Measurements from ENCODE around the gene GATA3. TPM values are rescaled to one million over a fixed set of nuclear protein-coding genes. Genes with fewer than 3 reads are reported as not detected.

The GATA3 gene
- total RNA-seq, 1 donor from 2014 or later = 0.83 TPM

GRCh38 chr10:8048281-8049008 lies 6.0 kb upstream of the GATA3 start:
- intact Hi-C loops (cut with DNase I) = no loop called here
- DNase-seq (no peak), ATAC-seq (ENCODE audit: poor library complexity) (no peak)

DNA sequence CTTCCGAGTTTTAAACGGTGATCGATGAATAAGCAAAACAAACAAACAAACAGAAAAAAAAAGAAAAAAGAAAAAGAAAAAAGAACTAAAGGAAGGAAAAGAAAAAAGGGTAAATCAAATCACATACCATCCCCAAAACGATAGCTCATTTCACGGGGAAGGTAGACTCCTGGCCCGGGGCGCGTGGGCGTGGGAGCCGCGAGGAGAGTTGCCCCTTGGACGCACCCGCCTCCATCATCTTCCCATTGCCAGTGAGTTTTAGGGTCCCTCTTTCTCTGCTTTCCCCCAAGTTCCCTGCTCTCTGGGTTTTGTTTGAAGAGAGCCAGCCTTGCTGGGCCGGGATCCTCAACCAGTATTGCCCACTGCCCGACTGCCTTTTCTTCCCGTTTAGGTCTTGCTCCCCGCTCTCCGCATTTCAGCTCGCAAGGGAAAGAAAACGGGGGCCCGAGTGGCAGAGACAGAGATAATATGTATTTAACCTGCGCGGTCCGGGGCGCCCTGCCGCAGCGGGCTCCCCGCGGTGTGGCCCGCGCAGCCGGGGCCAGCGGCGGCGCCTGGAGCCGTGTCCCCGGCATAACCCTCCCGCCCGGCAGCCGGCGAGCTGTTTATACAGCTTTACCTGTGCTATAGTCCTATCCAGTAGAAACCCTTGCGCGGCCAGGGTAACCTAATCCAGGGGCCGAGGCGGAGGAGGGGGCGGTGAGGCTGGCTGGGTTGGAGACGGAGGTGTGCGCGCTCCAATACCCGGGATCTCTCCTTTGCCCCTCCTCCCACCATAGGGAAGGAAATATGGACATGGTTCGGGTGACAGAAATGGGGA lies 5.2 kb upstream of the GATA3 start:
- DNase-seq (no peak), ATAC-seq (ENCODE audit: poor library complexity) (no peak)
- intact Hi-C loops (cut with DNase I) = no loop called here

DNA sequence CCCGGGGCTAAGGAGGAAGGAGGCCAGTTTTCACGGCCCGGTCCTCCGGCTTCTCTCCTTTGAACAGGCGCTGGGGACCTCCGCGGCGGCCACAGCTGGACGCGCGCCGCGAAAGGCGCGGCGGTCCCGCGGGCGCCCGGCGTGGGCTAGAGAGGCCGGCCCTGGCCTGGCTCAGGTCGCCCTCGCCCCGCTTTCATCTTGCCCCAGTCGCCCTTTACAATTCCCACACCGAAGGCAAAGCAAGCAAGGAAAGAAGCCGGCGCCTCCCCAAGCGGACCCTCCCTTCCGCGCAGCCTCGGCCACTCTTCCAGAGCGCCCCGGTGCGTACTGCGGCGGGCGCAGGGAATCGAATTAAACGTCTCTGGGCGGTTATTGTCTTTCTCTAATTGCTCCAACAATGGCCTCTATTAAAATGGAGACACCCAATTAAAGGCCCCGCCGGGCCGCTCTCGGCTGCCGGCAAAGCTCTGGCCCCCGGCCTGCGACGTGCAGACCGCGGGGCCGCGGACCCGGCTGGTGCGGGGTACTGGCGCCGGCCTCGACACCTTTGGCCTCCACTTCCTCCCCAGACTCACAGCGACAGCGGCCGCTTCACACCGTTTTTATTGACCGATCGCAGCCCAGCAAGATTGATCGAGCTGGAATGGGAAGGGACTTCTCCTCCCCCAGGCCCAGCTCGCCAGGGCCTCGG lies 4.5 kb upstream of the GATA3 start:
- intact Hi-C loops (cut with DNase I) = no loop called here
- no peak for DNase-seq
- ATAC-seq (ENCODE audit: poor library complexity) = no peak

DNA sequence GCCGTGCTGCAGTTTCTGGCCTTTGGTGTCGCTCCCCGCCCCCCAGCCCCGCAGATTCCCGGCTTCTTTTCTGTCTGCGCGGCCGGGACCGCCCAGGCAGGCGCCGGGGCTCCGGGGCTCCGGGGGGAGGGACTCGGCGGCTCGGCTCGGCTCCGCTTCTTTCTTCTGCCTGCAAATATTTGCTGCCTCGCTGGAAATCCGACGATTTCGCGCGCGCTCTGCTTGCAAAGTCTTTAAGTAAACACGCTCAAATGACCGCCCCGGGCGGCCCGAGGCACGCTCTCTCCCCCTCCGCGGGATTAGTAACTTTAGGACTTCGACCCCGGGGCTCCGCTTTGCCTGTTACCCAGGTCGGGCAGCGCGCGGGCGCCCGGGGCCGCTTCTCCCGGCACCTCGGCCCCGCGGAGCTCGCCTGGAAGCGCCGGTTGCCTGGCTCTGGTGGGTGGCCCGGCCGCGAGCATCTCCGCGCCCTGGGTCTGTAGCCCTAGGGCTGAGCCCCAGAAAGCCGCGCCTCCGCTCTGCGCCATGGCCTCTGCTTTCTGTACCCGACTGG lies 3.9 kb upstream of the GATA3 start:
- DNase-seq (no peak), ATAC-seq (ENCODE audit: poor library complexity) (no peak)
- intact Hi-C loops (cut with DNase I) = no loop called here

DNA sequence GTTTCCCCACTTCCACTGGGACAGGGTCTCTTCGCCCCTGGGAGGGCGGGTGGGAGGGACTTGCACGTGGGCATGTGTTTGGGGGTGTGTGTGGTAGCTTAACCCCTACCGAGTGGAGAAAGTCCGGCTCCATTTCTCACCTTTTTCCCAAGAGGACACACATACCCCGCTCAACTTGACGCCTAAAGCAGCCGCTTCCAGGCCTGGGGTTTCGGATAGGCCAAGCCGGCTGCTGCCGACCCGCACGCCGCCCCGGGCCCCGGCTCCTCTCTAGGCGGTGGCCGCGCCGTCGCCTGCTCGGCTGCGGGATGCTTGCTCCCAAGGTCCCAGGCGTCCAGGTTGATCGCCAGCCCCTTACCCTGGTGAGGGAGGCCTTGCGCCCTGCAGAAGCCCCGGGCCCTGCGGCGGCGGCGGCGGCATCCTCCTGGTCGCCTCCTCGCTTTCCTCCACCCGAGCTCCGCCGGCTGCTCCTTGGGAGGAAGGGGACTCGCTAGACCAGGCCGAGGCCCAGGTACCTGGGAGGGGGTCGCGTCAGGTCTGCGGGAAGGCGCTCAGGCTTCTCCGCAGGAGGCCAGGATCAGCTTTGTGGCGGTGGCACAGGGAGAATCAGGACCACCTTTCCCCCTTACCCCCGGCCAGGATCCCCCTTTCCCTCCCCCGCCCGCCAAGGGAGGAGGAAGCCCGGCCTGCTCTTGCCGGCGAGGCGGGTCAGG lies 3.2 kb upstream of the GATA3 start:
- intact Hi-C loops (cut with DNase I) = no loop called here
- DNase-seq = no peak
- no peak for ATAC-seq (ENCODE audit: poor library complexity)

DNA sequence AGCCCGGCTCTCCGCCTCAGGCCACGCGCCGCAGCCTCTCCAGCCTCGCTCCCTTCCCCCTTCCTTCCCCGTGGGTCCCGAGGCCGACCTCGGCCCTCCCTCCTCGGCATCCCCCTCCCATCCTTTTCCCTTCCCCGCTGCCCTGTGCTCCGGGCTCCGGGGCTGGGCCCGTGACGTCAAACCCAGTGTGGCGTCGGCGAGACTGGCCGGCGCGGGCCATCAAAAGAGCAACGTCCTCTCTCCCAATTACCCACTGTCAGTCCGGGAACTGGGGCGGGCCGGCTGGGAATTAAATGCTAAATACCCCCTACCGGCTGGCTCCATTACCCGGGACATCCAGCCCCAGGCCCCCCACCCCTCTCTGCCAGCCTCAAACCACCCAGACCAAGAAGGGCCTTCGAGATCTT lies 2.6 kb upstream of the GATA3 start:
- no peak for DNase-seq
- no peak for ATAC-seq (ENCODE audit: poor library complexity)
- intact Hi-C loops (cut with DNase I) = no loop called here

DNA sequence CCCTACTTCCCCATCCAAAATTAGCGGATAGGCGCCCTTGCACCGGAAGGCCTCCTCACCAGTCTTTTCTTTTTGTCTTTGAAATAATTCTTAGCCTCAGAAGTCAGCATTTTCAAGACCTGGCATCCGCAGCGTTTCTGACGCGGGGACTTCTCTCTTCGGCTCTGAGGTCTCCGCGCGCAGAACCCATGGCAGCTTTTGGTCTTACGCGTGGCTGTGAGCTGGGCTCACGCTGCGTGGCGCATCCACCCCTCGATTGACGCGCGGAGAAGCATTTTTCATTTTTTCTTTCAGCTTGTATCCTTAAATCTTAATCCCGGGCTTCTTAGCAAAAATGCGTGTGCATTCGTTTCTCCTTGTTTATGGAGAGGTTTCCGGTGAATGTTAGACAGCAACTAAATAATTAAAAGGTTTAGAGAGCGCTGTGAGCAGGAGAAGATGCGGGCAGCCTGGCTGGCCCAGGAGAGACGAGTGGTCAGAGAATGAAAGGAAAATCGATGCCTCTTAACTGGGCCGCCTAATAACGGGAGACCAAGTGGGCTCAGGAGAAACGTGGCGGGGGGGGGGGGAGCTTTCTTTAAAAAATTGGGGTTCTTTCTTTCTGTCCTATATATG lies 2.0 kb upstream of the GATA3 start:
- no peak for ATAC-seq (ENCODE audit: poor library complexity)
- intact Hi-C loops (cut with DNase I) = no loop called here

DNA sequence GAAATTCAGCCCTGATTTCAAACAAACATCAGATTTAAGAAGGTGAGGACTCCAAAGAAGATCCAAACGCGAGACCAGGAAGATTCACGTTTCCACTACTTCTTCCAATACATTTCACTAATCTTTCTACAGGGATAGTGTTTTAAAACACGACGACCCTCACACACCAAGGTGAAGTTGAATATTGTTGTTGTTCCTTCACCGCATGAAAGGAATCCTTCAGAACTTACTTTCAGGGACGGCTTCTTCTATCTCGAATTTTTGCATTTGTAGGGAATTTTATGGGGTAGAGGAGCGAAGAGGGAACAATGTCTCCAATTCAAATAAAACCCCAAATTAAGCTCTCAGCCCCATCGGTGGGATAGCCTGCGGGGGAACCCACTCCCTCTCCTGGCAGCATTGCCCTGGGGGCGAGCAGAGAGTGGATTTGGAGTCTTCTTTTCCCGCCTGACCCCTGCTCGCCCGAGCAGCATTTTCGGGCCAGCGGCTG lies 1.5 kb upstream of the GATA3 start:
- intact Hi-C loops (cut with DNase I) = no loop called here
- no peak for DNase-seq
- ATAC-seq (ENCODE audit: poor library complexity) = no peak

More for the DNA sequence above, 2.0 kb upstream of the GATA3 start:
- no peak for DNase-seq

GRCh38 chr10:8053446-8054243 lies 843 bp upstream of the GATA3 start:
- DNase-seq = peak; percentile 88
- peak; percentile 91 for ATAC-seq (ENCODE audit: poor library complexity)
- intact Hi-C loops (cut with DNase I) = no loop called here

DNA sequence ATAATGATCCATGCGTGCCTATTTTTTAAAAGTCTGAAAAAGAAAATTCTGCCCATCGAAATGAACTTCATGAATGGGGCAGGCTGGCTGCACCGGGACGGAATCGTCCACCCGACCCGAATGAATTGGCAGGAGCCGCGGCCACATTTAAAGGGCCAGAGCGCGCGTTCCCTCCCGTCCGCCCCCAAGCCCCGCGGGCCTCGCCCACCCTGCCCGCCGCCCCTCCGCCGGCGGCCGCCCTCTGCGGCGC lies 319 bp upstream of the GATA3 start:
- intact Hi-C loops (cut with DNase I) = no loop called here
- ATAC-seq (ENCODE audit: poor library complexity) (peak; percentile 10), DNase-seq (no peak)

DNA sequence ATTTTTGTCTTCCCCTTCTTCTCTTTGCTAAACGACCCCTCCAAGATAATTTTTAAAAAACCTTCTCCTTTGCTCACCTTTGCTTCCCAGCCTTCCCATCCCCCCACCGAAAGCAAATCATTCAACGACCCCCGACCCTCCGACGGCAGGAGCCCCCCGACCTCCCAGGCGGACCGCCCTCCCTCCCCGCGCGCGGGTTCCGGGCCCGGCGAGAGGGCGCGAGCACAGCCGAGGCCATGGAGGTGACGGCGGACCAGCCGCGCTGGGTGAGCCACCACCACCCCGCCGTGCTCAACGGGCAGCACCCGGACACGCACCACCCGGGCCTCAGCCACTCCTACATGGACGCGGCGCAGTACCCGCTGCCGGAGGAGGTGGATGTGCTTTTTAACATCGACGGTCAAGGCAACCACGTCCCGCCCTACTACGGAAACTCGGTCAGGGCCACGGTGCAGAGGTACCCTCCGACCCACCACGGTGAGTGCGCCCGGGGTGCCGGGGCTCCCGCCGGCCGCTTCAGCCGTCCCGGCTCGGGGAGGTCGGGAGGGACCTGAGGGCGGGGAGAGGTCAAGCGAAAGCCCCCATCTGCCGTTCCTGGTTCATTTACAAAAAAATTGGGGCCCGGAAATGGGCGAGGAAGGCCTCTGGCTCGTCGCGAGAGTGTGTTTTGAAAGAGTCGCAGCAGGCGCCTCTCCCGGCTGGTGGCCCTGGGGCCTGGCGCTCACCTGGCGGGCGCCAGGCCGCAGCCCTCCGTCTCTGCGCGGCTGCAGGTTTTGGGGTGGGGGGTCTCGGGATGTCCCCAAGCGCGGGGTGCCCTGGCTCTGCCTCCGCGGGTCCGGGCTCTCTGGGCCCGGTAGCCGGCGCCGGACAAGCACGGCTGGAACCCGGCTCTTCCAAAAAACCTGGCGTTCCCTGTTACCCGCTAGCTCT lies 1.2 kb downstream of the GATA3 start:
- ATAC-seq (ENCODE audit: poor library complexity) (peak; percentile 12), DNase-seq (no peak)
- intact Hi-C loops (cut with DNase I) = no loop called here

GRCh38 chr10:8056378-8056777 lies 1.9 kb downstream of the GATA3 start:
- ATAC-seq (ENCODE audit: poor library complexity) (no peak), DNase-seq (no peak)
- intact Hi-C loops (cut with DNase I) = no loop called here

DNA sequence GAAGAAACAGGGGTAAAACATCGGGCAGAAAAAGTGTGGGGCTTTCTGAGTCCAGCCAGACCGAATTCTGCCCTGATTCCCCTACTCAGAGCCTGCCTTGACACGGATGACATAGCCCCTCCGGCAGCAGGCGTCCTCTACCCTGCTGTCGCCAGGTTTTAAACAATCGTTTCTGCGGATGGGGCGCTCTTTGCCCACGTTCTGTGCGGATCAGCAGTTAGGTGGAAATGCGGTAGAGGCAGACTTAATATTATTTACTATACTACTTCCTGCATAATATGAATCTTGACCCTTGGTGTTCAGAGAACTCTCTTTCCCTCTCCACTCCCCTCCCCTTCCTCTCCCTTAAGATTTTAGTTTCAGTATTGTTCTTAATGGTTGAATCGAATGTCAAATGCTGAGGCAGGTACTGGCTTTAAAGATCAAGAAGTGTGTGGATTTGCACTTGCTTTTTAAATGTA lies 2.4 kb downstream of the GATA3 start:
- intact Hi-C loops (cut with DNase I) = no loop called here
- no peak for DNase-seq
- no peak for ATAC-seq (ENCODE audit: poor library complexity)

DNA sequence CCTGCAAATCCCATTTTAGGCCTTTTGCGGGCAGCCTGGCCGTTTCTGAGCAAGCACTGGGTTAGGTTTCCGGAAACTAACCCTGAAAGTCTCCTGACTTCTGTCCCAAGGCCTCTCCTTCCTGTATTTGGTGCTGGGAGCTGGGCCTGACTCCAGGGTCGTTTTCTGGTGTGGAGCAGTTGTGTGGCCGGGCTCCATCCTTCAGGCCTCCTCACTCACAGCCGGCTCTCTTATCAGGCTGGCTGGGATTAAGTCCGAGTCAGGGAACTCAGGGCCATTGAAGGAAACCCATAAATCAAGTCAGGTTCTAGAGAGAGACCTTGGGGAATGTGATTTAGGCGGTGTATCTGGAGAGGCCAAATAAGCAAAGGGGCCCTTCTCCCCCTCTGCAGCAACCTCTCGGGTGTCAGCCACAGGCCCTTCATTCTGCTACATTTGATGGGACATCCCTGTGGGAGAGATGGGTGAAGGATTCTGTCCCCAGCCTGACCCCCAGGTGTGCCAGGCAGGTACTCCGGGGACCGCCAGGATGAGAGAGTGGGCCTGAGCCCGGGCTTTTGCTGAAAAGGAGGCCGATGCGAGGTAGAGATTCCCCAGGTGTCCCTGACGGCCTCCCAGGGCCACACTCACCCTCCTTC lies 3.3 kb downstream of the GATA3 start:
- no peak for ATAC-seq (ENCODE audit: poor library complexity)
- intact Hi-C loops (cut with DNase I) = no loop called here

GRCh38 chr10:8058274-8059111 lies 4.0 kb downstream of the GATA3 start:
- ATAC-seq (ENCODE audit: poor library complexity) (no peak), DNase-seq (no peak)
- intact Hi-C loops (cut with DNase I) = no loop called here

More for the DNA sequence above, 3.3 kb downstream of the GATA3 start:
- DNase-seq = no peak

All from Right ventricle myocardium superior (tissue), 1 donor.